HepG2 (cell line): ENCODE results near the gene DNAI2. TPM values are rescaled to one million over a fixed set of nuclear protein-coding genes. Genes with fewer than 3 reads are reported as not detected.

Experiments
- CENPT ChIP-seq: sonication (generic); formaldehyde crosslinking; IDR thresholded peaks from 2 replicates; pipeline ENCODE4 v1.8.0; 2022; ENCODE audit warnings: low read depth, mild to moderate bottlenecking, moderate library complexity, missing genetic modification reagents
- IRF9 ChIP-seq: sonication (generic); formaldehyde crosslinking; IDR thresholded peaks from 2 replicates; pipeline ENCODE4 v1.8.0; 2022; ENCODE audit warnings: missing genetic modification reagents, mild to moderate bottlenecking, borderline replicate concordance
- KDM4B ChIP-seq: sonication (generic); formaldehyde crosslinking; IDR thresholded peaks from 2 replicates; pipeline ENCODE4 v1.4.0; 2020; ENCODE audit warnings: missing genetic modification reagents
- MEF2D ChIP-seq: sonication (generic); formaldehyde crosslinking; IDR thresholded peaks from 2 replicates; pipeline ENCODE4 v1.5.1; 2020; ENCODE audit warnings: mild to moderate bottlenecking, missing genetic modification reagents
- MXI1 ChIP-seq: IDR thresholded peaks from 3 replicates; pipeline ENCODE4 v1.6.1; 2012; ENCODE audit warnings: low read depth, low read length, inconsistent platforms, borderline replicate concordance
- SAP130 ChIP-seq: IDR thresholded peaks from 2 replicates; pipeline ENCODE4 v1.6.1; 2016; ENCODE audit warnings: low read depth
- SETDB1 ChIP-seq: sonication (generic); formaldehyde crosslinking; IDR thresholded peaks from 2 replicates; pipeline ENCODE4 v1.5.1; 2020; ENCODE audit warnings: missing genetic modification reagents, mild to moderate bottlenecking, borderline replicate concordance
- XRCC5 ChIP-seq: fragments of 200-400 bp; formaldehyde crosslinking; optimal IDR thresholded peaks from 2 replicates; pipeline ENCODE3; 2017; ENCODE audit warnings: mild to moderate bottlenecking, low read length
- ZNF501 ChIP-seq: sonication (generic); formaldehyde crosslinking; IDR thresholded peaks from 2 replicates; pipeline ENCODE4 v1.5.1; 2020; ENCODE audit warnings: mild to moderate bottlenecking, moderate library complexity, missing genetic modification reagents
- ZNF562 ChIP-seq: sonication (generic); formaldehyde crosslinking; IDR thresholded peaks from 2 replicates; pipeline ENCODE4 v1.8.0; 2022; ENCODE audit warnings: missing genetic modification reagents, borderline replicate concordance
- ZNF629 ChIP-seq: sonication (generic); formaldehyde crosslinking; conservative IDR thresholded peaks from 2 replicates; pipeline ENCODE4 v1.5.0; 2020; ENCODE audit warnings: missing genetic modification reagents
- ZNF841 ChIP-seq: sonication (generic); formaldehyde crosslinking; IDR thresholded peaks from 2 replicates; pipeline ENCODE4 v1.8.1; 2023; ENCODE audit warnings: missing genetic modification reagents, borderline replicate concordance
- ZXDC ChIP-seq: sonication (generic); formaldehyde crosslinking; IDR thresholded peaks from 2 replicates; pipeline ENCODE4 v1.5.0; 2020; ENCODE audit warnings: mild to moderate bottlenecking, missing genetic modification reagents
- polyA plus RNA-seq, 8 experiments: library from polyadenylated mRNA; depleted of rRNA in 3 of 8; stranded (reverse) in 7 of 8; unstranded in 1 of 8; fragments of >200 nt; fragmentation: Illumina TruSeq in 4 of 8; extraction: Trizol in 4 of 8; gene quantifications; 2 replicates each; pipeline versions ENCODE4 v1.2.1 to v1.2.3, GENCODE V29; 2011 to 2016; ENCODE audit warnings: low read depth in 4 of 8, missing spikeins in 1 of 8, mixed read lengths in 1 of 8; ENCODE audit not compliant: insufficient read depth in 1 of 8
- total RNA-seq, 5 experiments: library from RNA; depleted of rRNA; stranded (reverse); fragments of >200 nt; fragmentation: Illumina TruSeq; extraction: Trizol; gene quantifications; 2 replicates each; pipeline ENCODE4 v1.2.3, GENCODE V29; 2016; ENCODE audit warnings: low read depth in 1 of 5

DNAI2 gene
- total and polyA plus RNA-seq, 2 of the 13 experiments (the other 11 are each of a cell fraction or from before 2014, with no cell fraction given): not detected

GRCh38 chr17:74354123-74354522, 80.1 kb downstream of the DNAI2 start (continued):
- TF ChIP-seq KDM4B (CRISPR knock-in tag) (no peak), SETDB1 (CRISPR knock-in tag) (no peak), XRCC5 (peak; percentile 98), CENPT (CRISPR knock-in tag) (no peak), MXI1 (no peak), IRF9 (0 out of 2 replicates have a peak, but pooled peaks have one; percentile 51), MEF2D (CRISPR knock-in tag) (no peak; the same call in 1 of the 2 replicates), ZNF841 (CRISPR knock-in tag) (no peak), SAP130 (CRISPR knock-in tag) (no peak), ZNF501 (CRISPR knock-in tag) (peak; percentile 59; the same call in 1 of the 2 replicates), ZNF629 (CRISPR knock-in tag) (no peak), ZNF562 (CRISPR knock-in tag) (no peak), ZXDC (CRISPR knock-in tag) (no peak)
